ENCODE data around the gene MARK3.

GRCh38 chr14:103543721-103544387 is 158.6 kb downstream of the MARK3 start:
- TF ChIP-seq CTCF (IDR thresholded peaks at IDR 0.05) (no peak), POLR2A (IDR thresholded peaks at IDR 0.05) (no peak)
